Skeletal muscle tissue (tissue), 4 donors: ENCODE results near the gene SDC3. TPM values are rescaled to one million over a fixed set of nuclear protein-coding genes. Genes with fewer than 3 reads are reported as not detected.

Experiments
- H3K27ac ChIP-seq: one replicate; pipeline ENCODE4 v1.7.0; 2013; ENCODE audit warnings: mild to moderate bottlenecking, low read depth, low read length, inconsistent platforms
- H3K27me3 ChIP-seq, 3 donors: one replicate each; pipeline ENCODE4 v1.7.0; 2013; ENCODE audit warnings: low read length in 3 of 3; ENCODE audit not compliant: control insufficient read depth in 3 of 3, insufficient read depth in 3 of 3
- H3K36me3 ChIP-seq, 3 donors: one replicate each; pipeline ENCODE4 v1.7.0; 2013; ENCODE audit warnings: low read length in 3 of 3; ENCODE audit not compliant: control insufficient read depth in 3 of 3, insufficient read depth in 3 of 3
- H3K4me1 ChIP-seq, 3 donors: one replicate each; pipeline ENCODE4 v1.7.0; 2013; ENCODE audit warnings: low read length in 3 of 3, mild to moderate bottlenecking in 3 of 3; ENCODE audit not compliant: control insufficient read depth in 3 of 3, insufficient read depth in 3 of 3
- H3K4me3 ChIP-seq, 3 donors: one replicate each; pipeline ENCODE4 v1.7.0; 2013; ENCODE audit warnings: low read length in 3 of 3
- H3K9ac ChIP-seq, 3 donors: one replicate each; pipeline ENCODE4 v1.7.0; 2013; ENCODE audit warnings: low read length in 3 of 3, mild to moderate bottlenecking in 3 of 3, moderate library complexity in 2 of 3, low read depth in 1 of 3
- H3K9me3 ChIP-seq, 3 donors: one replicate each; pipeline ENCODE4 v1.7.0; 2013; ENCODE audit warnings: low read length in 3 of 3; ENCODE audit not compliant: control insufficient read depth in 3 of 3
- total RNA-seq: library from RNA; depleted of rRNA; stranded (reverse); fragments of >200 nt; gene quantifications from one replicate; pipeline ENCODE4 v1.2.3, GENCODE V29; 2014
- donor health status: Osteomylitis.

SDC3 gene
- total RNA-seq, 1 donor from 2014 or later: 8.9 TPM

GRCh38 chr1:30834253-30834652 is 74.3 kb downstream of the SDC3 start:
- no peaks in the 10 kb centered on the region for H3K36me3 ChIP-seq
- no peaks in the 10 kb centered on the region for H3K9me3 ChIP-seq
- H3K27me3 ChIP-seq: peaks cover 0 to 5% (median 0%) of the 10 kb centered on the region in 3 donors
- no peak overlapping the region for H3K4me3 ChIP-seq
- no peak overlapping the region for H3K9ac ChIP-seq
- no peak overlapping the region for H3K27ac ChIP-seq
- H3K4me1 ChIP-seq: no peaks in the 10 kb centered on the region

DNA sequence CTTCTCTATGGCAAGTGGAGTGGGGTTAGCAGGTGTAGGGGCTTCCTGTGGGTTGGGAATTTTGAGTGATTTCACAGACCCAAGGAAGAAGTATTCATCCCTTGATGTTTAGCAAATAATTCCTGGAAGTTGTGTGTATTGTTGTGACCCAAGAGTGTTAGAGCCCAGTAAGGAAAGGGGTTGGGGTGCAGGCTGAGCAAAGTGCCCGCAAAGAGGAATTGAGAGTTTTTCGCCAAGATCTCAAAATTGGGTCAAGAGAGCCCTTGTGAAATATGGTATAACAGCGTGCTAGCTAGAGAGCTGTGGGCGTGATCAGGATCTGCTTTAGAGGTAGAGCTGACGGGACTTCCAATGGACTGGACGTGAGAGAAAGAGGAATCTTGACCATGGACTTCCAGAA is 78.0 kb downstream of the SDC3 start:
- Histone ChIP-seq H3K4me1 (no peaks in the 10 kb centered on the region), H3K27ac (no peak overlapping the region), H3K9ac (no peak overlapping the region), H3K27me3 (no peaks in the 10 kb centered on the region), H3K4me3 (no peak overlapping the region), H3K9me3 (no peaks in the 10 kb centered on the region), H3K36me3 (no peaks in the 10 kb centered on the region)

GRCh38 chr1:30829889-30830288 is 78.7 kb downstream of the SDC3 start:
- peaks cover 0 to 3% (median 0%) of the 10 kb centered on the region in 3 donors for H3K27me3 ChIP-seq
- no peaks in the 10 kb centered on the region for H3K9me3 ChIP-seq
- H3K27ac ChIP-seq: no peak overlapping the region
- H3K9ac ChIP-seq: no peak overlapping the region
- H3K36me3 ChIP-seq: no peaks in the 10 kb centered on the region
- no peak overlapping the region for H3K4me3 ChIP-seq
- H3K4me1 ChIP-seq: peaks cover 0 to 5% (median 4%) of the 10 kb centered on the region in 3 donors

GRCh38 chr1:30824736-30825429 is 83.7 kb downstream of the SDC3 start:
- H3K27ac ChIP-seq: no peak overlapping the region
- peak overlapping the region in 1 of 3 donors; percentile 88 for H3K9ac ChIP-seq
- no peaks in the 10 kb centered on the region for H3K36me3 ChIP-seq
- peak overlapping the region; percentile 54 to 81 (median 66) for H3K4me3 ChIP-seq
- peaks cover 18 to 28% (median 19%) of the 10 kb centered on the region in 3 donors for H3K4me1 ChIP-seq
- no peaks in the 10 kb centered on the region for H3K9me3 ChIP-seq
- peaks cover 0 to 3% (median 0%) of the 10 kb centered on the region in 3 donors for H3K27me3 ChIP-seq

- H3K4me3 ChIP-seq: peak overlapping the region; percentile 66 to 84 (median 81)
- peaks cover 18 to 28% (median 19%) of the 10 kb centered on the region in 3 donors for H3K4me1 ChIP-seq
- H3K9ac ChIP-seq: peak overlapping the region; percentile 76 to 89 (median 88)
These were observed 84.4 kb downstream of the SDC3 start for GRCh38 chr1:30823969-30824735.

GRCh38 chr1:30823627-30823968 is 85.0 kb downstream of the SDC3 start:
- Histone ChIP-seq H3K36me3 (no peaks in the 10 kb centered on the region), H3K27ac (peak overlapping the region; percentile 91), H3K9ac (peak overlapping the region; percentile 76 to 89 (median 88)), H3K9me3 (no peaks in the 10 kb centered on the region), H3K4me1 (peaks cover 18 to 28% (median 19%) of the 10 kb centered on the region in 3 donors), H3K4me3 (peak overlapping the region; percentile 66 to 84 (median 81)), H3K27me3 (peaks cover 3 to 4% (median 4%) of the 10 kb centered on the region in 3 donors)

More at GRCh38 chr1:30823969-30824735, 84.4 kb downstream of the SDC3 start:
- Histone ChIP-seq H3K27me3 (peaks cover 0 to 3% (median 1%) of the 10 kb centered on the region in 3 donors), H3K27ac (peak overlapping the region; percentile 91), H3K36me3 (no peaks in the 10 kb centered on the region), H3K9me3 (no peaks in the 10 kb centered on the region)

DNA sequence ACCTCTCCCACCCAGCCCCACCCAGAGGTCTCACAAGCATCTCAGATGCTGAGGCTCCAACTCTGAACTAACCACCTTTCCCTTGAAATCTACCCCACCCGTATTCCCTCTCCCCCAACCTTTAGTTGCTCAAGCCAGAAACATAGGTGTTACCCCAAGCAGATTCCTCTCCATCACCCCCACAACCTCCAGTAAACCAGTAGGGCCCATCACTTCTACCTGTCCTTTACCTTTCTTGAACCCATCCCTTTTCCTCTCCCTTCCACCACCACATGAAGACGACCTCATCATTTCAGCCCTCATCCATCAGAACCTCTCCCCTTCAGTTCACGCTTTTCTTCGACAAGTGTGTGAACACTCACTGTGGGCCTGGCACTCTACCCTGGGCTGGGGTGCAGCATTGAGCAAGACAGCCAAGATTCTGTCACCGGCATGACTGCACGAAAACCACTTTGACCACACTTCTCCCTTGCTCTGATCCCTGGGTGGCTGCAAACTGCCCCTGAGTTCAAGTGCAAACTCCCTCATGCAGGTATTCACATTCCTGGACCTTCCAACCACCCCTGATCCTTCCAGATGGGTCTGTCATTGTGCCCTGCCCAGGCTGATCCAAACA is 85.5 kb downstream of the SDC3 start:
- Histone ChIP-seq H3K36me3 (no peaks in the 10 kb centered on the region), H3K9ac (no peak overlapping the region), H3K4me1 (peaks cover 18 to 28% (median 19%) of the 10 kb centered on the region in 3 donors), H3K9me3 (no peaks in the 10 kb centered on the region), H3K4me3 (peak overlapping the region in 1 of 3 donors; percentile 81), H3K27me3 (peaks cover 3 to 5% (median 5%) of the 10 kb centered on the region in 3 donors), H3K27ac (peak overlapping the region; percentile 91)

GRCh38 chr1:30822006-30822405 is 86.6 kb downstream of the SDC3 start:
- Histone ChIP-seq H3K27me3 (peaks cover 9 to 13% (median 11%) of the 10 kb centered on the region in 3 donors), H3K4me3 (no peak overlapping the region), H3K9me3 (no peaks in the 10 kb centered on the region), H3K27ac (no peak overlapping the region), H3K9ac (no peak overlapping the region), H3K36me3 (no peaks in the 10 kb centered on the region), H3K4me1 (peaks cover 23 to 36% (median 23%) of the 10 kb centered on the region in 3 donors)

DNA sequence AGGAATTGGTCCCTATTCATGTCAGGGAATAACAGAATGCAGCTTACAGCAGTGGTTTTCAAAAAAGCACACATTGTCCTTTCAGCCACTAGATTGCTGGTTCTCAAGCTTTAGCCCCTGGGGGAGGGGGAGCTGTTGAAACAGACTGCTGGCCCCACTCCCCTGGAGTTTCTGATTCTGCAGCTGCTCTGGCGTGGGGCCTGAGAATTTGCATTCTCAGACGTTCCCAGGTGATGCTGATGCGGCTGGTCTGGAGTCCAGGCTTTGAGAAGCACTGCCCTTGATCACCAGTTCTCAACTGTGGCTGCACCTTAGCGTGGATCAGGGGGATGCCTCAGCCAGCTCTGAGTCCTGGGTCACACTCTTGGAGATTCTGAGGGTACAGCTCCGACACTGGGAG is 88.3 kb downstream of the SDC3 start:
- no peak overlapping the region for H3K9ac ChIP-seq
- H3K27me3 ChIP-seq: peaks cover 16 to 24% (median 16%) of the 10 kb centered on the region in 3 donors
- H3K4me3 ChIP-seq: no peak overlapping the region
- no peaks in the 10 kb centered on the region for H3K9me3 ChIP-seq
- peaks cover 23 to 42% (median 31%) of the 10 kb centered on the region in 3 donors for H3K4me1 ChIP-seq
- H3K36me3 ChIP-seq: no peaks in the 10 kb centered on the region
- H3K27ac ChIP-seq: no peak overlapping the region
